GM18505 (cell line): ENCODE data around the gene SPATC1L.

Source experiments
- ATAC-seq: cut with Tn5 transposase; IDR thresholded peaks from one replicate; pipeline ENCODE4 v1.9.1; 2021; ENCODE audit not compliant: unreplicated experiment
- POLR2A ChIP-seq: IDR thresholded peaks from 4 replicates; pipeline ENCODE4 v1.6.1; 2011; ENCODE audit warnings: borderline replicate concordance; ENCODE audit not compliant: insufficient read depth, insufficient read length; ENCODE audit errors: extremely low read depth

SPATC1L gene

DNA sequence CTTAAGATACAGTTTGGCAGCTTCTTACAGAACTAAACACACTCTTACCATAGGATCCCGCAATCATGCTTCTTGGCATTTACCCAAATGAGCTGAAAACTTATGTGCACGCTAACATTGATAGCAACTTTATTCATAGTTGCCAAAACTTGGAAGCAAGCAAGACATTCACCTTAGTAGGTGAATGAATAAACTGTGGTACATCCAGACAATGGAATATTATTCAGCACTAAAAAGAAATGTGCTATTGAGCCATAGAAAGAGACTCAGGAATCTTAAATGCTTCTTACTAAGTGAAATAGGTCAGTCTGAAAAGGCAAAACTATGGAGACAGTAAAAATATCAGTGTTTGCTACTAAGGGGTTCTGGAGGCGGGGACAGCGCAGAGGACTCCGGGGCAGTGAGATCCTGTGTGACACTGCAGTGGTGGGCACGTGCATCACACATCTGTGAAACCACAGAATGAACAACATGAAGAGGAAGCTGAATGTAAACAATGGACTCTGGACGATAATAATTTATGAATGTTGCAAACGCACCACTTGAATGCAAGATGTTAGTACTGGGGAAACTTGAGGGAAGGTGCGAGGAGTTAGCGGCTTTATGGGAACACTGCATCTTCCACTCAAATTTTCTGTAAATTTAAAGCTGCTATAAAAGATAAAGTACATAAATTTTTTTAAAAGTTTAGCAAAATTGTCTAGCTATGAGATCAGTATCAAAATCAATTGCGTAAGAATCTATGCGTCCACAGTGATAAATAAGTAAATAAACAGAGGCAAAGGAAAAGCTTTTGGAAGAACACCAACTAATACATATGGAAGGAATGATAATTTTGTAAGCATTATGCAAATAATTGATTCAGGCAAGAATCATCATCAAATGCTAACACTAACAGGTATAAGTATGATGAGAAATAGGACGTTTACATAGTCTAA lies 15.4 kb upstream of the SPATC1L start:
- ATAC-seq: no peak
- TF ChIP-seq POLR2A: no peak

DNA sequence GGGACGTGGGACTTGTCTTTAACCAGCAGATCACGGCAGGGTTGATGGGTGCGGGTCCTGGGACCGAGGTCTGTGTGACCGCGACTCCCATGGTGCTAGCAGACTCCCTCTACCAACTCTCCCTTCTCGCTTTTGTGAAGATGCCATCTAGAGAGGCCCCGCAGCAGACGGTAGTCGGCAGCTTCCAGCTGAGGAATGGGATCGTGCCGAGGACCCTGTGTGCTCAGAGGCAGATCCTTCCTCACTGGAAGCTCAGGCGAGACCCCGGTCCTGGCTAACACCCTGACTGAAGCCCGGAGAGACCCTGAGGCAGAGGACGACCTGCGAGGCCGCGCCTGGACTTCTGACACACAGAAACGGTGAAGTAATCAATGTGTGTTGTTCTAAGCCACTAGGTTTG lies 12.5 kb upstream of the SPATC1L start:
- TF ChIP-seq POLR2A: no peak
- ATAC-seq: no peak

DNA sequence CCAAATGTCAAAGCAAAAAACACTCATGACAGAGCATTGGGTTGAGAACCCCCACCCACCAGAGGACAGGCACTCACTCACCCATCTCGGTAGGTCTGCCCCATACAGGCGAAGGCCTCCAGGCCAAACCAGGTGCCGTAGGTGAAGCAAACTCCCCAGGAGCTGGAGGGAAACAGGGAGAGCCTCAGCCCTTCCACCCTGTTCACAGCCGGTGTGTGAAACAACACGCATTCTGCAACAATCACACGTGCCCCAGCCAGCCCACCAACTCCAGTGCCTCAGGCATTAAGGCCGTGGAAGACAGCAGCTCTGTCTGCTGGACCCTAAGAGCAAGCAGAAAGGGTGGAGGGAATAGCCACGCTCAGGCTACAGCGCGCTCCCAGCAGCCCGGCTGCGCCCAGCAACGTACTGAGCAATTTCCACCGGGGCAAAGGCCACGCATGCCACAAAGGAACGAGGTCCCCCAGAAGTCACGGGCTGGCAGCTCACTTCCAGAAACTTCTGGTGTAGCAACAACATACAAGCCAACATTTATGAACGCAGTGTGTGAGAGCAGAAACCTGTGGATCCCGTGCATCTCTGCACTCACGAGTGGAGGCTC lies 11.4 kb upstream of the SPATC1L start:
- no peak for TF ChIP-seq POLR2A
- ATAC-seq: no peak

DNA sequence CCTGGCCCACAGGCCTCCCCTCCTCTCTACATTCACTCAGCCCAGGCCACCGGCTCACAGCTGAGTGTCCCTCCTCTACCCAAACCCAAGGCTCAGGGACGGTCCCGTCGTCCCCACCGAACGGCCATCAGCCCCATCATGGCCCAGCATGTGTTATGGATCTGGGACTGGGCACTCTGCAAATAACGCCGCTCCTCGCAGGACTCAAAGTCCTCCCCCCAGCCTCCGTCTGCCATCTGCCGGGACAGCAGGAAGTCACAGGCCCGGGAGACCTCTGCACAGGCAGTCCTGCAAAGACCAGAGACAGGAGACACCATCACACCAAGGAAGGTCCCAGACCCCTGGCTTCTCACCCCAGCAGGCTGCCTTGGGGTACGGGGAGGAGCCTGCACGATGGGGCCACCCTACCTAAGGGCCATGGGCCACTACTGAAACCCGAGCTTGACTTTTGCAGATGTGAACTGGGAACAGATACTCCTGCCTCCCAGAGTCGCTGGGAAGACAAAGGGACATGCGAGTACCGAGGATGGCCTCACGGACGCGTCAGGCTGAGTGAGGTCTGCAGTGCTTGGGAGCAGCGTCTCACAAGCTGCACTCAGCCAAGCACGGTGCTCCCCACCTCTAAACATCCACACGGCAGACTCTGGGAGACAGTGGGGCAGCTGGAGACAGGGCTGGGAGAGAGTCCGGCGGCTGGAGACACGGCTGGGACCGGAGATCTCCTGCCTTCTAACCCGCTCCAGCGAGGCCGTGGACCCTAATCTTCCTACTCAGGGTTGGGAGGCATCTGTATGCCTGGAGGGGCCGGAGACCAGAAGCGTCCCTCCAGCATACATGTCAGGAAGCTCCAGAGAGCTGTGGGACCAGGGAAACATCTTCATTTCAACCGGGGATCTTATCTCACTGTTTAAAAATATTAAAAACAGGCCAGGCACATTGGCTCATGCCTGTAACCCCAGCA lies 10.4 kb upstream of the SPATC1L start:
- no peak for ATAC-seq
- TF ChIP-seq POLR2A: no peak

DNA sequence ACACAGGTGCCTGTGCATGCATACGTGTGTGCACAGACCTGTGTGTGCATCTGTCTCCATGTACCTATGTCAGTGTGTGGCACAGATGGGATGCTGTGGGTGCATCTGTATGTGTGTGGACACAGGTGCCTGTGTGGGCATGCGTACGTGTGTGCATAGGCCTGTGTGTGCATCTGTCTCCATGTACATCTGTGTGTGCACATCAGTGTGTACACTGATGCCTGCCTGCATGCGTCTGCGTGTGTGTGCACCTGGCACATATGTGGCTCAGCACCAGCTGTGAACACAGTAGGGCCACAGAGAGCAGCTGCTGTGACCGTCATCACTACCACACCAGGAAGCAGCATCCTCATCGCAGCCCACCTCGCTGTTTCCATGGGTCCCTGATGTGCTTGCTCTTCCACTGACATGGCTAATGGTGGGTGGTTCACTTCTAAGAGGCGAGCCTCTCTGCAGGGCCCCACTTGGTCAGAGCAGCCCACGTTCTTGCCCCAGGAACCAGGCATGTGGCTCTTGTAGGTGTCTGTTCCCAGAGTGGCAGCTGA lies 9.6 kb upstream of the SPATC1L start:
- no peak for ATAC-seq
- TF ChIP-seq POLR2A: no peak

DNA sequence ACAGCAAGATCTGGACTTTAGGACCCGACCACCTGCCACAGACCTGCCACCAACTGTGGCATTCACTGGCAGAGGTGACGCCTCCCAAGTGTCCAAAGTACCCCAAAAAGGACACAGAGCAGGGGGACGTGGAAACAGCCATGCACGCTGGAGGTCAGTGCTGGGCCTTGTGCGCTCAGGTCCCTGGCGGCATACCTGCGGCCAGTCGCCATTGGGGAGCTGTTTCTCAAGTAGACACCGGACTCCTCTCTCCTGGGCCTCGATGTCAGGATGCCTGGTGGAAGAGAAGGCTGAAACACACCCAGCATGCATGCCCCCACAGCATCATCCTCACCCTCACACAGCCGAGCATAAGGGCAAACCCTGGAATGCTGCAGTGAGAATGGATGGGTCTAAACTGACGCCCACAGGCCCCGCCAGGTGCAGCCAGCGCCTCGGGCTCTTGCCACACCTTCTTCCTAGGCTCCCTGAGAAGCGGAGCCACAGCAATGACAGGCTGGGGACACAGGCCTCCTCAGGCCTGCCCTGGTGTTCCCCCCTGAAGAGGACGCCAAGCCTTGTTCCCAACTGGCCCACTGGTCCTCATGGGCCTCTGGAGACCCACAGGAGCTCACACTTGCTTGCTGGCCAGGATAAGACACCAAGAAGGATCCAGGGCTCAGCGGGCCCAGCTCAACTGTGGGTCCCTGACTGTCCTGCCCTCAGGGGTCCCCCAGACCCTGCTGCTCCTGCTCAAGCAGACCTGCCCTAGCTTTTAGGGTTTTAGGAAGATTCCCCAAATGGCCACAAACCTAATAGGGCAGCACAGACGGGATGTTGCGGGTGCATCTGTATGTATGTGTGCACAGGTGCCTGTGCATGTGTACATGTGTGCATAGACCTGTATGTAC lies 7.7 kb upstream of the SPATC1L start:
- no peak for TF ChIP-seq POLR2A
- no peak for ATAC-seq

DNA sequence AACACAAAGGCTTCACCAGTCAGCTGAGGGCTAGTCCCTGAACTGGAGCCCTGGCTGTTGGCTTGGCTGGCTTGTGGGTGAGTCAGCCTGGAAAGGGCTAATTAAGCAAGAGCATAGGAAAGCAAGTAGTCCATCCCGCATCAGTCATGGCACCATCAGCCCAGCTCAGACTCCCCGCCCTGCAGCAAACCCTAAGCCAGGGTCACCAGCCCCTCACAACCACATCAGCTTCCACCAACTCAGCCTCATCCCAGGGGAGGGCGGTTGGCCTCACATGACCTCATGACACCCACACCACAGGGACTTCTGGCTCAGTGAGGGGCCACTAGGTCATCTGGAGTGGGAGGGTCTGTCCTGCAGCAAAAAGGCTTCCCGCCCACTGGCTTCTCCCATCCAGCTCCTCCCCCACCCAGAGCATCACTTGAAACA lies 7.0 kb upstream of the SPATC1L start:
- no peak for ATAC-seq
- TF ChIP-seq POLR2A: no peak

DNA sequence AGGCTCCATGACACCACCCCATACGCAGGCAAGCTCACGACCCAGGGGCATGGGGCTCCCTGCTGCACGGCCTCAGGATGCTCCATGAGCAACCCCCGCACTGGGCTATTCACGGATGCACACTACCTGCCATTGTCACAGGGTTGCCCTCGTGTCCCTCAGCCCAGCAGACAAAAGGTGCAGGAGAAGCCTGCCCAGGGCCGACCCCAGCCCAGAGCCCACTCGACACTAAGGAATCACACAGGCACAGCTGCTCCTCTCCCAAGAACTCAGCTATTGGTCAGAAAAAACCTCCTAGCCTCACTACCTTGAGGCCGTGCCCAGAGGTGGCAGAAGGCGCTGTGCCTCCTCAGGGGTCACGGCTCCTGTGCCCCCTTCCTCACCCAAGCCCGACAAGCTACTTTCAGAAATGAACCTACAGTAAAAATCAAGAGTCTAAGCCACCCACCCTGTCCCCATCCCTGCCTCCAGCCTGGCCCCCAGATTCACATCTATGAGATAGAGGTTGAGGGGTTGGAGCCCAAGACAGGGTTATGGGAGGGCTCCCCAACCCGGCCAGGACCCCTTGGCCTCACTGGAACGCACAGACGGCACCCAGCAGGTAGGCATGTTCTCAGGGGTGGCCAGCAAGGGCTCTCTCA lies 6.4 kb upstream of the SPATC1L start:
- no peak for TF ChIP-seq POLR2A
- no peak for ATAC-seq

DNA sequence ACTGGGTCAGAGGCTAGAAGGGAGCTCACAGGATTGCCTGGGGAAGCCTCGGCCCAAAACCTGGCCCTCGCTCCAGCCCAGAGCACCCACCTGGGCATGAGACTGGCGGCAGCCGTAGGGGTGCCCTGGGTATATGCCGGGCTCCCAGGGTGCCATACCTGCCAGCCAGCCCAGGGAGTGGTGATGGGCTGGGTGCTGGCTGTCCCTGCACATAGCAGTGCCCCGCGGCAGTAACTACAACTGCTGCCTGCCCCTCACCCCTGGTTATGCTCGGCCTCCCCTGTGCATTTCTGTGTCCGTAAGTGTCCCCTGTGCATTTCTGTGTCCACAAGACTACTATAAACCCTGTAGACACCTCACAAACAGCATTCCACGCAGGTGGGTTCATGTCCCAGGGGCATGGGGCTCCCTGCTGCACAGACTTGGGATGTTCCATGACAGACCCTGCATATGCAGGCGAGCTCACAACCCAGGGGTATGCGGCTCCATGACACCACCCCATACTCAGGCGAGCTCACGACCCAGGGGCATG lies 5.8 kb upstream of the SPATC1L start:
- no peak for TF ChIP-seq POLR2A
- ATAC-seq: no peak

DNA sequence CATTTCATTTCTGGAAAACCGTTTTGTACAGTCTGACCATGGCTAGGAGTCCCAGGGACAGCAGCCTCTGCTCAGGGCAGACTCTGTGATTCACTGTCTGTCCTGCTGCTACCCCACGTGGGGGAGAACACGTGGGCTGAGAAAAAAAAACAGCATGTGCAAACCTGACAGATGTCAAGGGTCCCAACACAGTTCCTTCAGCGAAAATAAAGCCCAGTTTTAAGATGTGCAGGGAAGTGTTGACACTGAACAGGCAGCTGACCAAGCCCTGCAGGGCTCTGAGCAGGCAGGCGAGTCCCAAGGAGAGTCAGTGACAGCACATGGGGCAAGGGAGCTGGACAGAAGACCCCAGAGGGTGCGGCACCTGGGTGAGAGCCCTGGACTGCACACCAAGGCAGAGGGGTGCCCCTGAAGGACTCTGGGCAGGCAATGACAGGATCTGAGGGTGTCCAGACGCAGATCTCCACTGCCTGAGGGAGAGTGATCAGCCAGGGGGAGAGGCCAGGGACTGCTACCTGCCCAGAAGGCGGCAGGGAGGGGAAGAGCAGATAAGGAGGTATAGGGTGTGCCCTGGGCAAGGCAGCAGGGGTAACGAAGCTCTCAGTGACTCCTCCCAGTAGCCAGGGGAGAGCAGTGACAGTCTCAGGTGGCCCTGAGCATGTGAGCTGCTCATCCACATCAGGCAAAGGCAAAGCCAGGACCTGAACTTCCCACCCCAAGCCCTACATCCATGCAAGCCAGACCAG lies 5.1 kb upstream of the SPATC1L start:
- ATAC-seq: no peak

More for the DNA sequence above, 5.1 kb upstream of the SPATC1L start:
- TF ChIP-seq POLR2A: no peak
